Thoracic aorta (tissue), 2 donors: ENCODE measurements around the gene MRPL36. TPM values are rescaled to one million over a fixed set of nuclear protein-coding genes. Genes with fewer than 3 reads are reported as not detected.

ENCODE experiments used
- ATAC-seq: fragments of 150-250 bp; one replicate; pipeline ENCODE4 v1.8.0; 2017; ENCODE audit warnings: low read depth; ENCODE audit not compliant: insufficient number of reproducible peaks, low FRiP score
- DNase-seq: peaks from one replicate; pipeline ENCODE4 v3.0.0-alpha.2; 2020; ENCODE audit warnings: low spot score
- H3K27ac ChIP-seq, 2 donors: fragments of 200-600 bp; sonication (generic); 1 replicate in 1 of 2; 2 replicates in 1 of 2; pipeline ENCODE4 v1.5.1; 2016; ENCODE audit warnings: mild to moderate bottlenecking in 2 of 2, moderate library complexity in 2 of 2
- H3K27me3 ChIP-seq: fragments of 200-600 bp; sonication (generic); replicated peaks from 2 replicates; pipeline ENCODE4 v1.6.0; 2016; ENCODE audit warnings: mild to moderate bottlenecking; ENCODE audit not compliant: insufficient read depth
- H3K36me3 ChIP-seq: fragments of 200-600 bp; sonication (generic); one replicate; pipeline ENCODE4 v1.5.1; 2016
- H3K4me1 ChIP-seq, 2 donors: fragments of 200-600 bp; sonication (generic); 1 replicate in 1 of 2; 2 replicates in 1 of 2; pipeline versions ENCODE4 v1.5.1 to v1.6.0; 2016; ENCODE audit warnings: low read depth in 2 of 2, mild to moderate bottlenecking in 1 of 2; ENCODE audit not compliant: control insufficient read depth in 1 of 2
- H3K4me3 ChIP-seq: fragments of 200-600 bp; sonication (generic); 2 replicates; pipeline ENCODE4 v1.5.1; 2016; ENCODE audit warnings: mild to moderate bottlenecking
- H3K9me3 ChIP-seq: fragments of 200-600 bp; sonication (generic); 2 replicates; pipeline ENCODE4 v1.5.1; 2016
- total RNA-seq, 2 donors: library from RNA; depleted of rRNA; stranded (reverse); fragments of >200 nt; gene quantifications; one replicate each; pipeline versions ENCODE4 v1.1.0 to v1.2.3, GENCODE V29; 2016
- TF ChIP-seq, protein P1 (sequence below): fragments of 200-600 bp; sonication (generic); IDR thresholded peaks from one replicate; pipeline ENCODE4 v1.5.1; 2019; ENCODE audit warnings: antibody characterized with exemption

The MRPL36 gene
- total RNA-seq, 2 donors from 2014 or later: 26.2 to 26.9 TPM

DNA sequence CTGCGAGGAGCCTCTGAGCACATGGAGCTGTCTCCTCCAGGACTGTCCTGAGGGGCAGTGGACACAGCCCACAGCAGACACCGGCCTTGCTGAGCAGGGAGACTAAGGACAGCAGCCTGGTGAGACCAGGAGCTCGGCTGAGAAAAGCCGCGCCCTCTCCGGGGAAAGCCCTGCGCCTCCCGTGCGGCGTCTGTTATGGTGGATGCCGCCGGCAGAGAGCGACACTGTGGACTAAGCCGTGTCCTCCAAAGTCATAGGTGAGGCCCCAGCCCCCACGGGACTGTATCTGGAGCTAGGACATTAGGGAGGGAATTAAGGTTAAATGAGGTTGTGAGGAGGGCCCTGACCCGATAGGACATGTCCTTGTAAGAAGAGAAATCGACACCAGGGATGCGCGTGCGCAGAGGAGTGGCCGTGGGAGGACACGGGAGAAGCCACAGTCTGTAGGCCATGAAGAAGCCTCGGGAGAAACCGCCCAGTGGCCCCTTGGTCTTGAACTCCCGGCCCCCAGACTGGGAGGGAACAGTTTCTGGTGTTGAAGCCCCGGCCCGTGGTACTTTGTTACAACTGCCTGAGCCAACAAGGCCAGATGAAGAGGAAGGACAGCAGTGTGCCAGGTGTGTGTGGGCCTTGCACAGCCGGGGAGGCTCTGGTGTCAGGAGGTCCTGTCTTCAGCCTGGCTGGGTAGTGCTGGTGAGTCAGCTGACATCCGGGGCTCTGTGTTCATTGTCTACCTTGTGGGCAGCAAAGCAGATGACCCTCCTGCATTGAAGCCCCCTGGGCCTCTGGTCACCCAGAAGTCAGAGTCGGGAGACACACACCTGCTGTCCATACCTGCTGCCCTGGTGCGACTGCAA is 22.1 kb downstream of the MRPL36 start:
- TF ChIP-seq, protein P1, sequence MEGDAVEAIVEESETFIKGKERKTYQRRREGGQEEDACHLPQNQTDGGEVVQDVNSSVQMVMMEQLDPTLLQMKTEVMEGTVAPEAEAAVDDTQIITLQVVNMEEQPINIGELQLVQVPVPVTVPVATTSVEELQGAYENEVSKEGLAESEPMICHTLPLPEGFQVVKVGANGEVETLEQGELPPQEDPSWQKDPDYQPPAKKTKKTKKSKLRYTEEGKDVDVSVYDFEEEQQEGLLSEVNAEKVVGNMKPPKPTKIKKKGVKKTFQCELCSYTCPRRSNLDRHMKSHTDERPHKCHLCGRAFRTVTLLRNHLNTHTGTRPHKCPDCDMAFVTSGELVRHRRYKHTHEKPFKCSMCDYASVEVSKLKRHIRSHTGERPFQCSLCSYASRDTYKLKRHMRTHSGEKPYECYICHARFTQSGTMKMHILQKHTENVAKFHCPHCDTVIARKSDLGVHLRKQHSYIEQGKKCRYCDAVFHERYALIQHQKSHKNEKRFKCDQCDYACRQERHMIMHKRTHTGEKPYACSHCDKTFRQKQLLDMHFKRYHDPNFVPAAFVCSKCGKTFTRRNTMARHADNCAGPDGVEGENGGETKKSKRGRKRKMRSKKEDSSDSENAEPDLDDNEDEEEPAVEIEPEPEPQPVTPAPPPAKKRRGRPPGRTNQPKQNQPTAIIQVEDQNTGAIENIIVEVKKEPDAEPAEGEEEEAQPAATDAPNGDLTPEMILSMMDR: no peak
- Histone ChIP-seq H3K4me1 (no peaks in the 10 kb centered on the region), H3K27me3 (no peaks in the 10 kb centered on the region), H3K4me3 (no peak overlapping the region), H3K9me3 (no peaks in the 10 kb centered on the region), H3K36me3 (no peaks in the 10 kb centered on the region), H3K27ac (no peak overlapping the region)
- DNase-seq: no peak
- no peak for ATAC-seq

DNA sequence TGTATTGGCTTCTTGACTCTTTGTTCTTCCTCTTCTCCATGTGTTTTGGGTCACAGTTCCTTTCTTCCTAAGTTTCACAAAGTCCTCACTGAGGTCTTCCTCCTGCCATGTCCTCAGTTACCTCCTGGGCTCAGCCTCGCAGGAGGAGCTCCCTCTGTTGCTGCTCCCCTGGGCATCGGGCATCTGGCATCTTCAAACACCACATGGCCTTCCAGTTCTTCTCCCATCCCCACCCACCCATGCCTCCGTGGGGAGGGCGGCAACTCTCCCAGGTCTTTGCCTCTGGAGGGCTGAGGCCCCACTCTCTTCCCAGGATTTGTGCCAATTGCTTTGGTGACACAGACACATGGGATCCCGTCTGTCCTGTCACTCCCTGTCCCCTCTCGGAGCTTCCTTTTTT is 22.8 kb downstream of the MRPL36 start:
- H3K4me3 ChIP-seq: no peak overlapping the region
- no peaks in the 10 kb centered on the region for H3K36me3 ChIP-seq
- TF ChIP-seq, protein P1: no peak
- no peaks in the 10 kb centered on the region for H3K4me1 ChIP-seq
- H3K9me3 ChIP-seq: no peaks in the 10 kb centered on the region
- H3K27me3 ChIP-seq: no peaks in the 10 kb centered on the region
- DNase-seq: no peak
- H3K27ac ChIP-seq: no peak overlapping the region
- ATAC-seq: no peak

DNA sequence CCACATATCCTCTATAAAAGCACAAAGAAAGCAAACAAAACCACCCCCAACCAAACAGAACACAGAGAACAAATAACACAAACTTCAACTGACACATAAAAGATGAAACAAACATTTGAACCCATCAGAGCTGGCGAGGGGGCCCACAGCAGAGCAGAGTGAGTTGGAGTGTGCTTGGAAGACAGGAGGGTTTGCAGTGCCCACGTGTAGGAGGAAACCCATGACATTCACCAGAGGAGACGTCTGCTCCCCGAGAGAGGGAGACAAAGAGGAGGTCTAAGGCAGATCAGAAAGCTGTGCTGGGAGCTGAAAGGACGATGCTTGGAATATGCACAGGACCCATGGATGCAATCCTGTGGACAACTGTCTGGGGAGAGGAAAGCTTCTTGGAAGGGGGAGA is 27.0 kb downstream of the MRPL36 start:
- Histone ChIP-seq H3K36me3 (no peaks in the 10 kb centered on the region), H3K4me1 (no peaks in the 10 kb centered on the region), H3K4me3 (no peak overlapping the region), H3K27me3 (no peaks in the 10 kb centered on the region), H3K9me3 (no peaks in the 10 kb centered on the region), H3K27ac (no peak overlapping the region)
- DNase-seq (no peak), ATAC-seq (no peak)
- TF ChIP-seq, protein P1: no peak

DNA sequence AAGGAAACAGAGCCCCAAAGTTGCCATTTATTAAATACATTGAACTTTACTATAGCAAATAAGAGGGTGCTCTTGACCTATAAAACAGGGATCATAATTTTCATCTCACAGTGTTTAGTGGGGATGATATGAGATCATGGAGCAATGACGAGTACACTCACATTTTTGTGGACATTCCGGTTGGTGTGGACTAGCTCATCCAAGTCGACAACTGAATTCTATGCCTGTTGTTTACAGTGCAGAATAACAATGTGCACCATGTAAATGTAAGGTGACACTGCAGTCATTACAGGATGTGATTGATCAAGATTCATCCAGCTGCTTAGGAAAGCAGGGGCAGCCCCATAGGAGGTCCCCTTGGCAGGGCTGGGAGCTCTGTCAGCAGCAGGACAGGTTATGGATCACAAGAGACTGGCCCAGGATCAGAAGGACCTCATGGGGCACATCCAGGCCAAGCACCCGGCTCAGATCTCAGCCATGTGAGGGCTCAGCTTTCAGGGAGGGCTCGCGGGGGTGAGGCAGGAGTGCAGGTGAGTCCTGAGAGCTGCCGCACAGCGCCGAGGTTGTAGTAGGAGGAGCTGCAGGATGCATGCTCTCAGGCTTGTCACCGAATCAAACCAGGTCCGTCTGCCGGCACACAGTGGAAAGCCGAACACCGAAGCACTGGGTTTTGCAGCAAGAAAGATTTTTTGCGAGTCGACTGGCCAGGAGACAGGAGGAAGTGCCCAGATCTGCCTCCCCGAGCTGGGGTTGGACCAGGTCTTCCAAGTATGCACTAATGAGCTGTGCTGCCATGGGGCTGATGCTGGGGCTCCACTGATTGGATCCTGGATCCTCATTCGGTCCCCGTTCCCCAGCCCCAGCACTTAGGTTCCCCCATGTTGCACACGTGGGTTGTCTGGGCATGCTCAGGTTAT is 28.2 kb downstream of the MRPL36 start:
- no peaks in the 10 kb centered on the region for H3K27me3 ChIP-seq
- ATAC-seq (no peak), DNase-seq (no peak)

DNA sequence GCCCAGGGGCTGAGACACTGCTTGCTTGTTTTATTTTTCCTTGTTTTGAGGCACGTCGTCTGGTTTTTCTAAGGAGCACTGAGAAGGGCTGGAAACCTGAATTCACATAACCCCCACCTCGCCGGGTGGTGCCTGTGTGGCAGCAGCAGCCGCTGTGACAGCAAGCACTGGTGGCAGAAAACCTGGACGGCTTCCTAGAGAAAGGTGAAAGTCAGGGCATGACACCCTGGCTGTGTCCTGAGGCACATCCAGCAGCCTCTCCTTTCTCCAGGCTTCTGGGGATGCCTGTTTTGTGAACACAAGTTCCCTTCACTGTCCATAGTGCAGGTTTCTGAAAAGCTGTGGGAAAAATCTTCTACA is 29.2 kb downstream of the MRPL36 start:
- no peaks in the 10 kb centered on the region for H3K4me1 ChIP-seq
- TF ChIP-seq, protein P1: no peak
- DNase-seq: no peak
- H3K9me3 ChIP-seq: no peaks in the 10 kb centered on the region
- H3K27me3 ChIP-seq: no peaks in the 10 kb centered on the region
- H3K27ac ChIP-seq: no peak overlapping the region
- no peak for ATAC-seq
- no peak overlapping the region for H3K4me3 ChIP-seq
- H3K36me3 ChIP-seq: no peaks in the 10 kb centered on the region

More for the DNA sequence above, 28.2 kb downstream of the MRPL36 start:
- H3K36me3 ChIP-seq: no peaks in the 10 kb centered on the region
- no peaks in the 10 kb centered on the region for H3K4me1 ChIP-seq
- TF ChIP-seq, protein P1: no peak
- no peaks in the 10 kb centered on the region for H3K9me3 ChIP-seq
- no peak overlapping the region for H3K4me3 ChIP-seq
- H3K27ac ChIP-seq: no peak overlapping the region
